HG03575 (cell line): ENCODE results near the gene TULP3.
A peak's percentile ranks its signal among the peaks of the same experiment; 100 is the strongest.
"Not testable (repeated sequence)": the region's sequence is repeated elsewhere in the genome, so short reads cannot be mapped to it uniquely, and the experiment has no call there.

Experiments used
- ATAC-seq: cut with Tn5 transposase; IDR thresholded peaks from one replicate; pipeline ENCODE4 v1.9.1; 2021; ENCODE audit not compliant: unreplicated experiment, insufficient number of reproducible peaks, low FRiP score; ENCODE audit errors: extremely low read depth

The TULP3 gene, protein sequence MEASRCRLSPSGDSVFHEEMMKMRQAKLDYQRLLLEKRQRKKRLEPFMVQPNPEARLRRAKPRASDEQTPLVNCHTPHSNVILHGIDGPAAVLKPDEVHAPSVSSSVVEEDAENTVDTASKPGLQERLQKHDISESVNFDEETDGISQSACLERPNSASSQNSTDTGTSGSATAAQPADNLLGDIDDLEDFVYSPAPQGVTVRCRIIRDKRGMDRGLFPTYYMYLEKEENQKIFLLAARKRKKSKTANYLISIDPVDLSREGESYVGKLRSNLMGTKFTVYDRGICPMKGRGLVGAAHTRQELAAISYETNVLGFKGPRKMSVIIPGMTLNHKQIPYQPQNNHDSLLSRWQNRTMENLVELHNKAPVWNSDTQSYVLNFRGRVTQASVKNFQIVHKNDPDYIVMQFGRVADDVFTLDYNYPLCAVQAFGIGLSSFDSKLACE

GRCh38 chr12:2890388-2891239 lies at the start of gene TULP3:
TSS of gene TULP3 (plus strand) at chr12:2890891. CDS start at chr12:2890948, 57 bp downstream.
- peak; percentile 58 for ATAC-seq

- no peak for ATAC-seq
Measured at GRCh38 chr12:2841056-2841650, 49.5 kb upstream of the TULP3 start.

GRCh38 chr12:2842948-2843347 lies 47.7 kb upstream of the TULP3 start:
- no peak for ATAC-seq

DNA sequence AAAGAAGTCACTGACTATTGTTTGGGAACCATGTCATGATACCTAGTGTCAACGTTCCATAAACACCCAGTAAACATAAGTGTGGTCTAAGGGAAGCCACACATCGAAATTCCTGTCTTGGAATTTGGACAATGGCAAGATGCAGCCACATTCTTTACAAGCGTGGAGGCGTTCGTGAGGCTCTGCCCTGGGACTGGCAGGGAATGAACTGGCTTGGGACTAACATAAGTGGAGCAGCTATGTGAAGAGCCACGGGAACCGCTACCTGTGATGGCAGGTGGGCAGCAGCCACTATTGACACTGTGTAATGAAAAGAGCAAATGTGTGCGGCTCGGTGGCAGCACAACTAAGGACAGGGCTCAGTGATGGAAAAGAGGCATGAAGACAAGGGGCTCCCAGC lies 45.9 kb upstream of the TULP3 start:
- ATAC-seq, result no peak

GRCh38 chr12:2845280-2845679 lies 45.4 kb upstream of the TULP3 start:
- ATAC-seq, result no peak

- ATAC-seq, result no peak
Measured at GRCh38 chr12:2851931-2852330, 38.8 kb upstream of the TULP3 start.

DNA sequence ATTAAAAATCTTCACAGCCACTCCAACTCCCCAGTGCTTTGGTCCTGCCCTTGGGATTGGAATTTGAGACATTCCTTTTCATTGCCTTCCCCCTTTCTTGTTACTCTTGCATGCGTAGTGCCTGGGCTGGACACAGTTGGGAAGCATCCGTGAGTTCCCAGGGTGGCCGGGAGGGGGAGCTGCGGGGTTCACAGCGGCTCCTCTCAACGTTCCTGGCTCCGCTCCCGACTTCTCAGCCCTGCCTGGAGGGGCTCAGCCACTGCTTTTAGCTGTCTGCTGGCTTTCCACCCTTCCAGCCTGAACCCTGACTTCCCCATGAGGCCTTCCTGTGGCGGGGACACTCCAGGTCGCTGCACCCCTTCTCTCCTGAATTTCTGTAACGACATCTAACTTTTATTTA lies 37.1 kb upstream of the TULP3 start:
- no peak for ATAC-seq

GRCh38 chr12:2854669-2855453 lies 35.8 kb upstream of the TULP3 start:
- no peak for ATAC-seq

DNA sequence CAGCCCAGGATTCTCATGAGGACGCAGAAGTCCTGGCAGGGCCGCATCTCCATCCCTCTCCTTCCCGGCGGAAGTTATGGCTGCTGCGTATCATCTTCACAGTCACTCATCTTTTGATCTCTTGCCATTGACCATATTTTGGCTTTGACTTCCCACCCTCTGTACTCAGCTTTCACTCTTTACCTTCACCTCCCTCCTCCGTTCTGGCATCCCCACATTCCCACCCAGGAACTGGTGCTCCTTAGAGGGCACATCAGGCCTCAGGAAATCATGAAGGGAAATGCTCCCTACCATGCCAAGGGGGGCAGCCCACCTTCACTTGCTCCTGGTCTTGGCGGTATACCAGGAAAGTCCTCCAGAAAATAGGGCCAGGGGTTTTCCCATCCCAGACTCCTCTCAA lies 35.1 kb upstream of the TULP3 start:
- no peak for ATAC-seq

DNA sequence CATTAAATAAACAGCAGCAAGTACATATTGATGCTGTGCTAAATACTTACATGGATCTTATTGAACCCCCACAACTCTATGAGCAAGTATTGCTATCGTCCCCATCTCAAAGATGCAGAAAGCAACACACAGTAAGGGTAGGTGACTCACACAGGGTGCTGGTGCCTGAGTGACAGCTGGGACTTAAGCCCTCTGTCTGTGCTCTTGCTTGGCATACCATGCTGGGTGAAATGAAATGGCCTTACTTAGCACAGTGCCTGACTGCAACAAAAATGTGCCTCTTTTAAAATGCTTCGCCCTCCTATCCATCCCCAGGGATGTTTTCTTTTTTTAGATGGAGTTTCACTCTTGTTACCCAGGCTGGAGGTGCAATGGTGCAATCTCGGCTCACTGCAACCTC lies 34.6 kb upstream of the TULP3 start:
- no peak for ATAC-seq

- no peak for ATAC-seq
Measured at GRCh38 chr12:2857021-2857431, 33.7 kb upstream of the TULP3 start, which contains the start of gene TEX52. TSS of gene TEX52 (minus strand) at chr12:2857039. CDS start at chr12:2857026, 13 bp downstream.

DNA sequence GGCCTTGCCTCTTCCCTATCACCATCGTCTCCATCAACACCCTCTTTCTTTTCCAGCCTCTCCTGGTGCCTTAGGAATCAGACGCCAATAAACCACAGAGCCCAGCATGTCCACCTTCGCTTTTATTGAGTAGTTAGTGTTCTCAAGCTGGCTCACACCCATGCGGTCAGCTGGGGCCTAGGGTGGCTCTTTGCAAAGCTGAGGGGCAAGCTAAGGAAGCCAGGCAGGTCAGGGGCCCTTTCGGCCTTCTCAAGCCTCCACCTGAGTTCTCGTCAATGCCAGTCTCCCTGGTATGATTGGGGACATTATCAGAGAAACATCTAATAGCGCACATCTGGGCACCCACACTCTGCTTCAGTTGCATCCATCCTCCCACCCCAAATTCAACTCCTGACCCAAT lies 33.1 kb upstream of the TULP3 start:
- ATAC-seq, result no peak

GRCh38 chr12:2858334-2858733 lies 32.4 kb upstream of the TULP3 start:
- ATAC-seq, result no peak

DNA sequence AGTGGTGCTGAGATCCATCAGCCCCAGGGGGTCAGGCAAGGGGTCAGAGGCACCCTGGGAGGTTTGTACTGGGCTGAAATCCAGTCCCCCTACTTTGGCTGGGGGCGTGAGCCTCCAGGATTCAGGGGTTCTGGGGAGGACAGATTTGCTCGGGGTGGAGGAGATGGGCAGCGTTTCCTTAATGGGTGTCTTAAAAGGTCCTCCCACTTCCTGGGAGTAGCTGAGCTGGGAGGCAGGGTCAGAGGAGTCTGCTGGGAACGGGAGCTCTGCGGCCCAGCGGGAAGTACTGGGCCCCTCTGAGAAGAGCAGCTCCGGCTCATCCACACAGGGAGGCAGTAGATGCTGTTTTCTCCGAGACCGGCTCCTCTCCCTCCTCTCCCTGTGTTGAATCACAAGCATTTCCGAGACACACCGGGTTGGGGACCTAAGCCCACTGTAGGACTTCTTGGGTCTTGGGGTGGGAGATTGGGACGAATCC lies 31.7 kb upstream of the TULP3 start:
- ATAC-seq, result no peak

DNA sequence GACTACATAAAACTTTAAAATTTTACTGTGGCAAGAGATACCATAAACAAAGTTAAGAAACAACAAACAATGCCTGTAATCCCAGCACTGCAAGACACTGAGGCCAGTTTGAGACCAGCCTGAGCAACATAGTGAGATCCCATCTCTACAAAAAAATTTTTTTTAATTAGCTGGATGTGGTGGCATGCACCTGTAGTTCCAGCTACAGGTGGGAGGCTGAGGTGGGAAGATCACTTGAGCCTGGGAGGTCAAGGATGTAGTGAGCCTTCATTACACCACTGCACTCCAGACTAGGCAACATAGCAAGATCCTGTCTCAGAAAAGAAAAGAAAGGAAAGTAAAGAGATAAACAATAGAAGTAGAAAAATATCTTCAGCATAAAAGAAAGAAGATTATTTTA lies 30.5 kb upstream of the TULP3 start:
- ATAC-seq, result no peak

DNA sequence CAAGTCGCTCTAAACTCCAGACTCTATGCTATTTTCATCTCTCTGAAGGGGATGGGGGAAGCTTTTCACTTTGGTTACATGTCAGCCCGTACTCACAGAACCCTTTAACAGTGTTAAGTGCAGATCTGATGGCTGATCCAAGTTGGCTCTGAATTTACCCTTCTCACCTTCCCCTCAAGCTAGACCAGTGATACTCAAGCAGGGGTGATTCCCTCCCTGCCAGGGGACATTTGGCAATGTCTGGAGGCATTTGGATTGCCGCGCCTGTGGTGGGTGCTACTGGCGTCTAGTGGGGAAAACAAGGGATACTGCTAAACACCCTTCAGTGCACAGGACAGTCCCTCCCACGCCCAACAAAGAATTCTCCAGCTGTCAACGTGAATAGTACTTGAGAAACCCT lies 27.8 kb upstream of the TULP3 start:
- no peak for ATAC-seq

- ATAC-seq, result not testable (repeated sequence)
Measured at GRCh38 chr12:2863402-2863801, 27.3 kb upstream of the TULP3 start.

DNA sequence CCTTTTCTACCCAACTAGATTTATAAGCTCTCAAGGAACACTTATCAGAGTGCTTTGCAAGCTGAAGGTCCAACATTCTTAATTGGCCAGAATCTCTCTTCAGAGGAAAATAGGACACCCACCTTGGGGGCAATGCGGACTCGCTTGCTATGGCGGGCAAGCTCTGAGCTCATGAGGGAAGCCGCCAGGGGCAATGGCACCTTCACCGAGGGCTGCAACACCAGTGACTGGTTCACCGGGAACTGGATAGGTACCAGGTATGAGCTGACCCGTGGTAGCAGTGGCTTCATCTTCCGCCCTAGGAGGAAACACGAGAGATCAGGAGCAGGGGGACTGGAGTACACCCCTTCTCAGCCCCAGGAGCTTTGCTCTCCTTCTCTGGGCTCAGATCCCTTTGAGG lies 26.5 kb upstream of the TULP3 start:
- no peak for ATAC-seq
